ENCODE measurements around the gene ANKH.
A peak's percentile ranks its signal among the peaks of the same experiment; 100 is the strongest.
"Not testable (repeated sequence)": the region's sequence is repeated elsewhere in the genome, so short reads cannot be mapped to it uniquely, and the experiment has no call there.

The ANKH gene

DNA sequence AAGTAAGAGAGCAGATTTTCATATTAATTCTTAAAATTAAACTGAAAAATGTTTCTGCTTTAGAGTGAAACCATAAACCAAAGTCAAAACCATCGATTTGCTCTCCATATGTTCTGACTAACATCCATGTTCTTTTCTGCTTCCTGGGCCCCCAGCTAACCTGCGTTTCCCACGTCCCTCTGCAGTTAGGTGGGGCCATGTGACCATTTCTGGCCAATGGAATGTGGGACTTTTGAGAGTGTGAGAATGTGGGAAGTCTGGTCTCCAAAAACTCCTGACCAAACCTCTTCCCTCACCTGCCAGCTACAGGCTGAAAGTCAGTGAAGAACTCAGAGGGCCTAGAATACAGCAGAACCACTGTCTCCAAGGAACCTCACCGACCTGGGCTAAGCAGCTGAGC lies 44.9 kb downstream of the ANKH start:
- no peak for DNase-seq (ENCODE audit: low read depth)

DNA sequence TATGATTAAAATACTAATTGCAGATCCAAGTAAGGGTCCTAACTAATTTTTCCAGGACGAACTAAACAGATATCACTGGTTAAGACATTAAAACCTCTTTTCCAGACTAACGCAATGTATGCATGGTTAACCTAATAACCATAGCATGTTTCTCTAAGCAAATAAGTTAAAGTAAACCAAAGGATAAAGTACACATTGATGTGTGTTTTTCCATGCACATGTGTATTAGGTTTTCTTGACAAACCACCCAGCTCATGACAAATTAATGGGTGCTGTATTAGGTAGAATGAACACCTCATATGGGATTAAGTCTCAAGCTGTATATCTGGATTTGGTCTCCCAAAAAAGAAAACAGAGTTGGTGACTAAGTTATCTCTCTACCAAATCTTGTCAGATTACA lies 45.6 kb downstream of the ANKH start:
- DNase-seq (ENCODE audit: low read depth) = no peak

GRCh38 chr5:14824499-14824898 lies 47.1 kb downstream of the ANKH start:
- no peak for DNase-seq (ENCODE audit: low read depth)

DNA sequence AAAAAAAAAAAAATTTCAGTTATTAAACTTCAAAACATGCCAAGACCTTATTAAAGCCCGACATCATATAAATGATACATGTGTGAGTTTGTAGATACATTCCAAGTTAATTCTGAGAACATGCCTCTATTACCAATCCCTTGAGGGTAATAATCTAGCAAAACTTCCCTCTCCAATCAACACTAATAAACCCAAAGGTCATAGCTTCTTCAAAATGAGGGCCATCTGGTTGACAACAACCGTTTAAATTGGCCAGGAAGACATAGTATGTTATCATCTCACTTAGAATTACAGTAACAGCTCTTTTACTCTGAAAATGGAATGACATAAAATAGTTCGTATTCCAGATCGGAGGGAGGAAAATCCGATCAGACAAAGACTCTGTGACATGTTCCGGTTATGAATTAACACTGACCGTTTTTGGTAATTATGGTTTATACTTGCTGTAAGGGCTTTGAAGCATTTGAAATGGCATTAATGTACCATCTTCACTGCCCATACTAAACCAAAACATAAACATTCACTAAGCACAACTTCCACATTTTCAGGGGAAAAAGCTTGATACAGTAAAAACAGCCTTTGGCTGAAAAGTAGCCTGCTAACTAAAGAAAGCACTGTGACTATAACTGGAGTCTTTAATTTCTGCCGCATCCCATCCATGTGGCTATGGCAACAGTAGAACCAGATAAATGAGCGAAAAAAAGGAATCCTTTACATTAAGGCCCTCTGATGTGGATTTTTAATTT lies 50.3 kb downstream of the ANKH start:
- no peak for DNase-seq (ENCODE audit: low read depth)

DNA sequence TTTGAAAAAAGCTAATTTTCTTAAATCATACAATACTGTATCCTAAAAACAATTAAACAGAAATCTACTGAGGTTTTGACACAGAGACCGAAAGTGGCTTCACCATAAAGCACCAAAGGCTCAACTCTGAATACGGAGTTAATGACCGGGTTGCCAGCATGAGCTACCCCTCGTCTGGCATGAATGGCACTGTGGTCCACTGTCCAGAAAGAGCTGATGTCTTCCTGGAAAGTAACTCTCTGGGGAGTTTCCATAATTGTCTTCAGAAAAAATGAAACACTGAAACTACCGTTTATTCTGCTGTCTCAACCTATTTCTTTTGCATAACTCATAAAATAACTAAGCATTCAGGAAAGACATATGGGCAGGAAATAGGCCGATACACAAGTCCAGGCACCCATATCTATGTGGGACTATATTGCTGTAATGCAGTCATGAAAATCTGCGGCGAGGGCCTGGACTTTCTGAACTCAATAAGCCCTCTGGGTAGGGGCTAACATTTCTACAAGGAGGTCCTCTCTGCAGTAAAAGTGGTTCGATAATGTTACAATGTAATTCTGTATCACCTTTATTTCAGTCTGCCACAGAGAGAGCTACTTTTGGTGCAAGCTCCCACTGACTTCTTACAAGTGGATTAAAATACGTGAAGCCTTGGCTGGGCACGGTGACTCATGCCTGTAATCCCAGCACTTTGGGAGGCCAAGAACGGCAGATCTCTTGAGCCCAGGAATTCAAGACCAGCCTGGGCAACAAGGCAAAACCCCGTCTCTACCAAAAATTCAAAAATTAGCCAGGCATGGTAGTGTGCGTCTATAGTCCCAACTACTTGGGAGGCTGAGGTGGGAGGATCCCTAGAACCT lies 52.4 kb downstream of the ANKH start:
- no peak for DNase-seq (ENCODE audit: low read depth)

DNA sequence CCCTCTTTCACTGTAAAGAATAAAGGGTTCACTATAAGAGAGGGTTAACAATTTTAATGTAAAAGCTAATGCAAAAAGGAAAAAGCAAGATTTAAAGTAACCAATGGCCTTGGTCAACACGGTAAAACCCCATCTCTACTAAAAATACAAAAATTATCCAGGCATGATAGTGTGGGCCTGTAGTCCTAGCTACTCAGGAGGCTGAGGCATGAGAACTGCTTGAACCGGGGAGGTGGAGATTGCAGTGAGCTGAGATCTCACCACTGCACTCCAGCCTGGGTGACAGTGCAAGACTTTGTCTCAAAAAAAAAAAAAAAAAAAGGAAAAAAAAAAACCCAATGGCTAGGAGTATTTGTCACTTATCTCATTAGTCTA lies 53.8 kb downstream of the ANKH start:
- not testable (repeated sequence) for DNase-seq (ENCODE audit: low read depth)

DNA sequence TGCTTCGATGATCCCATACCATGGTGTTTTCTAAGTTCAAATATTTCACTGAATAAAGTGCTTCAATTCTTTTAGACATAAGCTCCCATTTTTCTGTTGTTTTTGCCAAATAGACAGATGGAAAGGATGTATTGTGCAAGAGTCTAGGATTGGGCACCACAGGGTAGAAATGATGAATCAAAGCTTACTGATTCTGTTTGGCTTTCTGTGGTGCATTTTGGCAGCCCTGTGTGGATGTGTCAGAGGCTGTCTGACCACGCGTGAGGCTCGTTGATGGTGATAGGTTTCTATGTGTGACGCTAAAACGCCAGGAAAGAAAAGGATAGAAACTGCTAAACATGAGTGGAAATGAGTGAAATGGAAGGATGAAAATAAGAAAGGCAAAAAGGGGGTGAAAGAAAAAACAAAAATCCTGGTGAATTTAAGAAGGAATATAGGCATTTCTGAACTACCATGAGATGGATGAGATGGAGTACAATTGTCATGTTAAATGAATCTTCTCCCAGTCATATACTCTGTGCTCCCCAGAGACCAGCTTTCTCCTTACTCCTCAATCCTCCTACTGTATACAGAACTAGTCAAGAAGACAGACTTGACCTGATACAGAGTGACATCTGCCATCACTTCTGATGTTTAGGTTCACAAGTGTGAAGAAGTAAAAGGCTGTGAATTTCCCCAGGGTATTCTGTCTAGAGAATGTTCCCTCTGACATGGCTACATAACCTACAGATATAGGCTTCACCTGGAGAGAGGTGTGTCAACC lies 54.4 kb downstream of the ANKH start:
- DNase-seq (ENCODE audit: low read depth) = peak; percentile 11

GRCh38 chr5:14816374-14816998 lies 55.1 kb downstream of the ANKH start:
- DNase-seq (ENCODE audit: low read depth) = no peak

DNA sequence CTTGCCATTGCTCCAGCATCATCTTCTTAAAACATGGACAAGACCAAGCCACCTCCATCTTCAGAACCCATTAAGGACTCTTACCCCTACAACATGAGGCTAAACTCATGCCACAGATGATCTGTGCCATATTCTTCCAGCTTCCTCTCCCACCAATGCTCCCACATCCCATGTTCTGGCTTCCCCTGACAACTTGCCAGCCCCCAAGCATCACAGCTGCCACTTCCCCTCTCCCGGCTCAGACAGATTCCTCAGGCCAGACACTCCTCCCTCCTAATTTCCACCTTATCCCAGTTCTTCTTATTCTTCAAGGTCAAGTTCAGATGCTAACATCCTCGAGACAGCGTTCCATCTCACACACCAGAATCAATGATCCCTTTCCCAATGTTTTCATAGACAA lies 57.8 kb downstream of the ANKH start:
- DNase-seq (ENCODE audit: low read depth) = no peak

GRCh38 chr5:14812166-14812565 lies 59.4 kb downstream of the ANKH start:
- no peak for DNase-seq (ENCODE audit: low read depth)

GRCh38 chr5:14810928-14811572 lies 60.5 kb downstream of the ANKH start:
- no peak for DNase-seq (ENCODE audit: low read depth)

GRCh38 chr5:14810282-14810681 lies 61.3 kb downstream of the ANKH start:
- DNase-seq (ENCODE audit: low read depth) = no peak

- DNase-seq (ENCODE audit: low read depth) = peak; percentile 74
Measured at GRCh38 chr5:14809369-14810155, 62.0 kb downstream of the ANKH start.

DNA sequence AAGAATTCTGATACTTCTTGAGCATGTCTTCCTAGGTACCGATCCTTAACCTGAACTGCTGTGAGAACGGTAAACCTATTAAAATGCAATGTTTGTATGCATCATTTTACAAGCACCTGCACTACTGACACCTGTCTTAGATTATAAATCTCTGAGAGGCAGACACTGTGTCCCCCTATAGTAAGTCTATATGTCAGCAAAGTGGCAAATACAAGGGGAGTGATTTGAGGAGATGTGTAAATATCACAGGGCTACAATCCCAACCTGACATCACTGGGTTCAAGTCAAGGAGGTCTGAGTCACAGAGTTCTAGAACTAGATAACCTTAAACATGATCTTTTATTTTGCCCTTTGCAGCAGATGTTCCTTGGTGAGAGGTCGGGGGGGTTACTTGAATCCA lies 64.1 kb downstream of the ANKH start:
- no peak for DNase-seq (ENCODE audit: low read depth)

GRCh38 chr5:14806456-14806855 lies 65.1 kb downstream of the ANKH start:
- no peak for DNase-seq (ENCODE audit: low read depth)

GRCh38 chr5:14802541-14802940 lies 69.0 kb downstream of the ANKH start:
- DNase-seq (ENCODE audit: low read depth) = no peak

DNA sequence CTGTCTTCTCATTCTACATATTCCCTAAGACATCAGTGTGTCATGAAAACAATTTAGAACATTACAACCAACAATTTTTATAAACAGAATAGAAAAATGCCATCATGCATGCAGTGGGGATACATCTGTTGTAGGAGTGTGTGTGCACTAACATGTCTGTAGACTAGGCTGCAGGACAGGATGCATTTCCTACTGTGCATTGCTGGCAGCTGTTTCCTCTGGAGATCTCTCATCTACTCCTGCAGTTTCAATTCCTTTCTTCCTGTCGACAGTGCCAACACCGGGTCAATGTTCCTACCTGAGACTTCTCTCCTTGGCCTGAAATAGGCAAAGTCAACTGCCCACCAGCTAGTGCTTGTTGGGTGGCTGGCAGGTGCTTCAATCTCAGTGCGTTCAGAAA lies 69.8 kb downstream of the ANKH start:
- no peak for DNase-seq (ENCODE audit: low read depth)

- not testable (repeated sequence) for DNase-seq (ENCODE audit: low read depth)
Measured at GRCh38 chr5:14797385-14797784, 74.2 kb downstream of the ANKH start.

DNA sequence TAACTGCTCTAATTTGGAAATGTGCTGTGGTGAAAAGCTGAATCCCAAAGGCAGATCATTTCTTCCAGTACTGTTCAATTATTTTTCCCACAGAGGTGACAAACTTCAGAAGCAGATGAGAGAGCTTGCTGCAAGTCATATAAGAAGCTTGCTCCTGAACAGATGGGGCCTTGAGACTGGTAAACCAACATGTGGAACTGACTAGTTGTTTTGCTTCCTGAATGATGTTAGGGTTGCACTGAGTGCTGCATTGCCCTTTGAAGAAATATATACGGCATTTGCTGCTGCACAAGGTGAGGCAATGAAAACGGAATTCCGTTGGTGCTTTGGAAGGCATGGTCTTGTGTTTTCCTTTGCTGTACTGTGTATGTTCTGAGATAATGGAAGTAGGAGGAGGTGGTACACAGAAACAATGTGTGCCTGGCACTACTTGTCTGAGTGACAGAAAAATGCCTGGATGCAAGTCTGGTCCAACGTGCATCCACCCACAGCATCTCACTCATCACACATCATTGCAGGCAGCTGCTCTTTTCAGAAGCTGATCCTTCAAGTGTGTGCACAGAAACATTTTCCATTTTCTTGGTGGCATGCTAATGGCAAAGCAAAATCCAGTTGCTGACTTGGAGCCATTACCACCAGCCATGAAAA lies 76.9 kb downstream of the ANKH start:
- no peak for DNase-seq (ENCODE audit: low read depth)

DNA sequence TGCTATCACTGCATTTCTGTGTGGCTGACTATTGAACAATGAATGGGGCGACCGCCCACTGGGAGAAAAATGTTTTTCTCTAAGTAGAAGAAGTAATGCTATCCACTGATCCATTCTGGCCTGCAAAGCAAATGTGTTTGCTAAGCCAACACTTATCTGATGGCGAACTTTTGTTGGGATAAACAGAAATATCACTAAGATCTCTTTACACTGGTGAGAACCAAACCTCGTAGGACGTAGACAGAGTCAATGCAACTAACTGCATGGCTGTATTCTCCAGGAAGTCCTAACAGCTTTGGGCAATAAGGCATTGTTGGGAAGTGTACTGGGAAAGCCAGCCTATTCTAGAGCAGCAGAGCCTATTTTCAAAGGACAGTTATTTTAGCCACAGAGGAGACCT lies 77.7 kb downstream of the ANKH start:
- no peak for DNase-seq (ENCODE audit: low read depth)
